Caco-2 (cell line): Measurements from ENCODE around the gene DNAI7. TPM values are rescaled to one million over a fixed set of nuclear protein-coding genes. Genes with fewer than 3 reads are reported as not detected.

Experiments used
- BruUV-seq: library from RNA; stranded (reverse); fragments of 400-500 nt; replicated peaks from 2 replicates; lab custom pipeline; 2021; lab: Mats Ljungman, UMichigan
- CTCF ChIA-PET: fragments of 300-600 bp; sonication (Branson Sonifier 250); formaldehyde crosslinking; loops from one replicate; lab custom pipeline; 2022; ENCODE audit warnings: antibody characterized with exemption; lab: Charles Lee
- POLR2A ChIA-PET: fragments of 300-600 bp; sonication (Branson Sonifier 250); formaldehyde crosslinking; loops from one replicate; lab custom pipeline; 2022; ENCODE audit warnings: antibody characterized with exemption; lab: Charles Lee
- DNase-seq, 2 experiments: peaks; one replicate each; pipeline versions ENCODE4 v3.0.0 to v3.0.0-alpha.2; 2020 to 2022
- H3K27me3 ChIP-seq: replicated peaks from 2 replicates; pipeline ENCODE4 v1.6.0; 2011; ENCODE audit warnings: low read length; ENCODE audit not compliant: control insufficient read depth, insufficient read depth
- H3K36me3 ChIP-seq: 2 replicates; pipeline ENCODE4 v1.5.1; 2011; ENCODE audit warnings: low read length; ENCODE audit not compliant: control insufficient read depth, insufficient read depth
- H3K4me1 ChIP-seq: fragments of 250-450 bp; sonication (Bioruptor Pico); 2 replicates; pipeline ENCODE4 v1.5.1; 2020; ENCODE audit warnings: mild to moderate bottlenecking
- H3K4me3 ChIP-seq: 2 replicates; pipeline ENCODE4 v1.5.1; 2011; ENCODE audit warnings: low read depth, mild to moderate bottlenecking, control low read depth, low read length
- H3K9me3 ChIP-seq: fragments of 250-450 bp; sonication (Bioruptor Pico); 2 replicates; pipeline ENCODE4 v1.5.1; 2020; ENCODE audit warnings: mild to moderate bottlenecking, moderate library complexity
- H3K27ac Mint-ChIP-seq: one replicate; pipeline ENCODE4 v1.8.0; 2022; ENCODE audit warnings: mixed read lengths; ENCODE audit not compliant: unreplicated experiment
- H3K27me3 Mint-ChIP-seq: one replicate; pipeline ENCODE4 v1.8.0; 2022; ENCODE audit warnings: mixed read lengths; ENCODE audit not compliant: insufficient read depth, unreplicated experiment
- H3K36me3 Mint-ChIP-seq: one replicate; pipeline ENCODE4 v1.8.0; 2022; ENCODE audit warnings: mild to moderate bottlenecking, mixed read lengths; ENCODE audit not compliant: insufficient read depth, unreplicated experiment
- H3K4me1 Mint-ChIP-seq: one replicate; pipeline ENCODE4 v1.8.0; 2022; ENCODE audit warnings: low read depth, mixed read lengths; ENCODE audit not compliant: unreplicated experiment
- H3K4me3 Mint-ChIP-seq: one replicate; pipeline ENCODE4 v1.8.0; 2022; ENCODE audit warnings: mild to moderate bottlenecking, moderate library complexity, mixed read lengths; ENCODE audit not compliant: unreplicated experiment
- H3K9me3 Mint-ChIP-seq: one replicate; pipeline ENCODE4 v1.8.0; 2022; ENCODE audit warnings: mixed read lengths; ENCODE audit not compliant: unreplicated experiment
- intact Hi-C: fragments of 100-400 bp; cut with micrococcal nuclease; formaldehyde crosslinking; loops from one replicate; pipeline ENCODE4 v1.10.0; 2022; ENCODE audit not compliant: unreplicated experiment
- total RNA-seq: library from RNA; stranded (reverse); gene quantifications from 2 replicates; pipeline ENCODE4 v1.2.3, GENCODE V29; 2022
- TF ChIP-seq, protein P1 (sequence below), 2 experiments: fragments of 200-600 bp in 1 of 2; IDR thresholded peaks; 1 replicate in 1 of 2; 2 replicates in 1 of 2; pipeline versions ENCODE4 v1.5.1 to v1.8.0; 2011 to 2022; ENCODE audit warnings: antibody characterized with exemption in 1 of 2, control low read depth in 1 of 2, inconsistent platforms in 1 of 2, low read depth in 1 of 2, low read length in 1 of 2, mild to moderate bottlenecking in 1 of 2, moderate library complexity in 1 of 2; ENCODE audit not compliant: insufficient read depth in 1 of 2, severe bottlenecking in 1 of 2, unreplicated experiment in 1 of 2

Gene DNAI7
- total RNA-seq, 1 experiment from 2014 or later: 0.66 TPM

DNA sequence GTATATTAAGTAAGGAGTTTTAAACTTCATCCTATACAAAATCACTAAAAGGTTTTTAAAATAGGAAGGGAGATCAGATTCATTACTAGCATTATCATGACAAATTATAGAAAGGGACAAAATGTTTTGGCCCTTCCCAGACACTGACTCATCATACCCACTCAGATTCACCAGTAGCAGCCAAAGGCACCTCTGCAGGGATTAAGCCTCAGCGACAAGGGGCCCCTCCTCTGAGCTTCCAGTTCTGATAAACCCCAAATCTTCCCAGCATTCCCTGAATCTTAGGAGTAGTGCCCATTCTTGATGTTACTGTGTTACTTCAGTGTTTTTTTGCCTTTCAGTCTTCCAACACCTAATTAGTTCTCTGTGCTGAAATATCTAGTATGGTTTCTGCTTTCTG, 41.2 kb upstream of the DNAI7 start:
- peaks cover 51% of the 10 kb centered on the region for H3K4me1 Mint-ChIP-seq
- H3K27ac Mint-ChIP-seq: peak overlapping the region; percentile 21
- no TSS peak for BruUV-seq
- intact Hi-C loops: no loop called here
- no peak overlapping the region for H3K4me3 ChIP-seq
- POLR2A ChIA-PET: no interaction called here
- no peaks in the 10 kb centered on the region for H3K9me3 ChIP-seq
- no peak overlapping the region for H3K4me3 Mint-ChIP-seq
- peaks cover 90% of the 10 kb centered on the region for H3K36me3 Mint-ChIP-seq
- TF ChIP-seq, protein P1, sequence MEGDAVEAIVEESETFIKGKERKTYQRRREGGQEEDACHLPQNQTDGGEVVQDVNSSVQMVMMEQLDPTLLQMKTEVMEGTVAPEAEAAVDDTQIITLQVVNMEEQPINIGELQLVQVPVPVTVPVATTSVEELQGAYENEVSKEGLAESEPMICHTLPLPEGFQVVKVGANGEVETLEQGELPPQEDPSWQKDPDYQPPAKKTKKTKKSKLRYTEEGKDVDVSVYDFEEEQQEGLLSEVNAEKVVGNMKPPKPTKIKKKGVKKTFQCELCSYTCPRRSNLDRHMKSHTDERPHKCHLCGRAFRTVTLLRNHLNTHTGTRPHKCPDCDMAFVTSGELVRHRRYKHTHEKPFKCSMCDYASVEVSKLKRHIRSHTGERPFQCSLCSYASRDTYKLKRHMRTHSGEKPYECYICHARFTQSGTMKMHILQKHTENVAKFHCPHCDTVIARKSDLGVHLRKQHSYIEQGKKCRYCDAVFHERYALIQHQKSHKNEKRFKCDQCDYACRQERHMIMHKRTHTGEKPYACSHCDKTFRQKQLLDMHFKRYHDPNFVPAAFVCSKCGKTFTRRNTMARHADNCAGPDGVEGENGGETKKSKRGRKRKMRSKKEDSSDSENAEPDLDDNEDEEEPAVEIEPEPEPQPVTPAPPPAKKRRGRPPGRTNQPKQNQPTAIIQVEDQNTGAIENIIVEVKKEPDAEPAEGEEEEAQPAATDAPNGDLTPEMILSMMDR (IDR thresholded peaks at IDR 0.05; ENCODE audit: insufficient read depth in 1 of 2, low read depth in 1 of 2, low read length in 1 of 2, severe bottlenecking in 1 of 2, unreplicated experiment in 1 of 2): no peak
- H3K9me3 Mint-ChIP-seq: no peaks in the 10 kb centered on the region
- no peak for DNase-seq
- CTCF ChIA-PET: no interaction called here
- H3K4me1 ChIP-seq: peaks cover under 1% of the 10 kb centered on the region; the same call in 1 of the 2 replicates
- H3K27me3 ChIP-seq: no peaks in the 10 kb centered on the region
- H3K36me3 ChIP-seq: peaks cover 6% of the 10 kb centered on the region
- no peaks in the 10 kb centered on the region for H3K27me3 Mint-ChIP-seq

DNA sequence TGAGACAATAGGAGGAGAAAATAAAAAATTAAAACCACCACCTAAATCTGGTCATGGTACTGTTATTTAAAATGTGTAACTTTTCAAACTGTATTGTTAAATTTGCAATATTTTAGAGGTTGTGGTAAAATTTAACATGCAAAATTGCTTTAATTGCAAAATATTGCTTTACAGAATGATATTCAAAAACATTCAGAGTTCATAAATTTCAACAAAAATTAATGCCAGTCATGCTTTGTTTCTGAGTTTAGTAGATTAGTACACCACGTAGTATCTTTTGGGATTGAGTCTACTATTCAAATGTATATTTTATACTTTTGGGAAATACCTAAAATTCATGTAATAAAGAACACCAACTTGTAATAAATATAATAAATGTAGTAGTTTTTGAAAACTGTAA, 18.4 kb upstream of the DNAI7 start:
- DNase-seq: no peak
- Mint-ChIP-seq H3K4me3 (no peak overlapping the region), H3K4me1 (peaks cover 7% of the 10 kb centered on the region), H3K27me3 (no peaks in the 10 kb centered on the region), H3K9me3 (no peaks in the 10 kb centered on the region), H3K36me3 (peaks cover 68% of the 10 kb centered on the region), H3K27ac (no peak overlapping the region)
- intact Hi-C loops: no loop called here
- no peaks in the 10 kb centered on the region for H3K9me3 ChIP-seq
- CTCF ChIA-PET: interaction anchor here (1.5 kb wide), 1 partner anchor 174 kb away, joined by 7 read pairs; no protein-coding TSS in a partner anchor
- POLR2A ChIA-PET: no interaction called here
- TF ChIP-seq, protein P1 (IDR thresholded peaks at IDR 0.05; ENCODE audit: insufficient read depth in 1 of 2, low read depth in 1 of 2, low read length in 1 of 2, severe bottlenecking in 1 of 2, unreplicated experiment in 1 of 2): no peak
- H3K27me3 ChIP-seq: no peaks in the 10 kb centered on the region
- 0 out of 2 replicates have a peak, but pooled peaks cover 2% of the 10 kb centered on the region for H3K36me3 ChIP-seq
- H3K4me1 ChIP-seq: no peaks in the 10 kb centered on the region
- BruUV-seq: no TSS peak
- no peak overlapping the region for H3K4me3 ChIP-seq

DNA sequence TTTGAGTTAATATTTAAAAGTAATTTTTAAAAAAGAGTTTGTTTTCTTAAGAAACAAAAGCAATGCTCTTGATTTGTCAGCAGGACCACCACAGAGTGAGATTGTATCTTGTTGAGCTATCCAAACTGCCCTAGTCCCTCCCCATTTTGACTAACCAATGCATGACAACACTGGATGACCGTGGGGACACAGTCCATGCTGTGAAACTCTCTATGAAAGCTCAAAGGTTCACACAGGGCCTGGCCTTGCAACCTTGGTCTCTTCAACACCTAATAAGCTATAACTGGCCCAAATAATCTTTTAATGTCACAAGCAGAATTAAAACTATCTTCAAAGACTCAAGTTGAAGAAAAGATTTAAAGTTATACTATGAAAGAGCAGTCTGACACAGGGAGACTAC, 13.6 kb upstream of the DNAI7 start:
- ChIA-PET POLR2A (no interaction called here), CTCF (no interaction called here)
- Mint-ChIP-seq H3K4me3 (no peak overlapping the region), H3K27ac (no peak overlapping the region), H3K27me3 (no peaks in the 10 kb centered on the region), H3K4me1 (peaks cover 7% of the 10 kb centered on the region), H3K9me3 (no peaks in the 10 kb centered on the region), H3K36me3 (peaks cover 67% of the 10 kb centered on the region)
- Histone ChIP-seq H3K4me1 (no peaks in the 10 kb centered on the region), H3K36me3 (no peaks in the 10 kb centered on the region), H3K4me3 (no peak overlapping the region), H3K9me3 (no peaks in the 10 kb centered on the region), H3K27me3 (no peaks in the 10 kb centered on the region)
- DNase-seq: no peak
- BruUV-seq: no TSS peak
- intact Hi-C loops: no loop called here
- TF ChIP-seq, protein P1 (IDR thresholded peaks at IDR 0.05; ENCODE audit: insufficient read depth in 1 of 2, low read depth in 1 of 2, low read length in 1 of 2, severe bottlenecking in 1 of 2, unreplicated experiment in 1 of 2): no peak
